Lower leg skin (tissue), 4 donors: ENCODE data around the gene HNRNPK. TPM values are rescaled to one million over a fixed set of nuclear protein-coding genes. Genes with fewer than 3 reads are reported as not detected.

Source experiments
- DNase-seq, 2 donors: peaks; one replicate each; pipeline ENCODE4 v3.0.0-alpha.2; 2019; ENCODE audit warnings: low spot score in 2 of 2
- H3K4me3 ChIP-seq: fragments of 200-600 bp; sonication (generic); 2 replicates; pipeline ENCODE4 v1.5.1; 2017; ENCODE audit warnings: mild to moderate bottlenecking, low read depth; ENCODE audit not compliant: poor library complexity, severe bottlenecking
- POLR2A ChIP-seq, 2 donors: fragments of 450-650 bp; IDR thresholded peaks; one replicate each; pipeline ENCODE4 v1.6.1; 2016 to 2017; ENCODE audit warnings: antibody characterized with exemption in 2 of 2, mild to moderate bottlenecking in 1 of 2, moderate library complexity in 1 of 2
- WGBS, 2 donors: methylation state at CpG; one replicate each; pipeline ENCODE4 v1.1.5; 2018; 5-methylcytosine and 5-hydroxymethylcytosine counted together
- intact Hi-C: fragments of 100-400 bp; cut with DNase I; formaldehyde crosslinking; loops from one replicate; pipeline ENCODE4 v1.15.0; 2023; ENCODE audit warnings: low total_unique reads
- total RNA-seq, 4 donors: library from RNA; depleted of rRNA; stranded (reverse); fragments of >200 nt; gene quantifications; one replicate each; pipeline ENCODE4 v1.1.0, GENCODE V29; 2016
- TF ChIP-seq, protein P1 (sequence below), 3 donors: fragments of 450-650 bp; IDR thresholded peaks; one replicate each; pipeline ENCODE4 v1.5.1; 2016; ENCODE audit warnings: antibody characterized with exemption in 3 of 3, mild to moderate bottlenecking in 3 of 3, moderate library complexity in 2 of 3

Gene HNRNPK
- total RNA-seq, 4 donors from 2014 or later = 398 to 493 (median 413) TPM

DNA sequence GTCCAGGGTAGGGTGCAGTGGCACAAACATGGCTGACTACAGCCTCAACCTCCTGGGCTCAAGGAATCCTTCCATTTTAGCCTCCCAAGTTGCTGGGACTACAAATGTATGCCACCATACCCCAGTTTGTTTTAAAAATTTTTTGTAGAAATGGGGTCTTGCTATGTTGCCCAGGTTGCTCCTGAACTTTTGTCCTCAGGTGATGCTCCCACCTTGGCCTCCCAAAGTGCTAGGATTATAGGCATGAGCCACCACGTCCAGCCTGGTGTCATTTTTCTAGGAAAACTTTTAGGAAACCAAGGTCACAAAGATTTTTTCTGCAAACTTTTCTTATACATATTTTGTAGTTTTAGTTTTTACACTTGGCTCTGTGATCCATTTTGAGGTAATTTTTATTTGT lies 11.3 kb upstream of the HNRNPK start:
- DNase-seq = no peak
- intact Hi-C loops = no loop called here
- WGBS, 2 donors = 90 to 100% methylated on average over 1 of the region's 1 CpG
- TF ChIP-seq, protein P1, sequence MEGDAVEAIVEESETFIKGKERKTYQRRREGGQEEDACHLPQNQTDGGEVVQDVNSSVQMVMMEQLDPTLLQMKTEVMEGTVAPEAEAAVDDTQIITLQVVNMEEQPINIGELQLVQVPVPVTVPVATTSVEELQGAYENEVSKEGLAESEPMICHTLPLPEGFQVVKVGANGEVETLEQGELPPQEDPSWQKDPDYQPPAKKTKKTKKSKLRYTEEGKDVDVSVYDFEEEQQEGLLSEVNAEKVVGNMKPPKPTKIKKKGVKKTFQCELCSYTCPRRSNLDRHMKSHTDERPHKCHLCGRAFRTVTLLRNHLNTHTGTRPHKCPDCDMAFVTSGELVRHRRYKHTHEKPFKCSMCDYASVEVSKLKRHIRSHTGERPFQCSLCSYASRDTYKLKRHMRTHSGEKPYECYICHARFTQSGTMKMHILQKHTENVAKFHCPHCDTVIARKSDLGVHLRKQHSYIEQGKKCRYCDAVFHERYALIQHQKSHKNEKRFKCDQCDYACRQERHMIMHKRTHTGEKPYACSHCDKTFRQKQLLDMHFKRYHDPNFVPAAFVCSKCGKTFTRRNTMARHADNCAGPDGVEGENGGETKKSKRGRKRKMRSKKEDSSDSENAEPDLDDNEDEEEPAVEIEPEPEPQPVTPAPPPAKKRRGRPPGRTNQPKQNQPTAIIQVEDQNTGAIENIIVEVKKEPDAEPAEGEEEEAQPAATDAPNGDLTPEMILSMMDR (IDR thresholded peaks at IDR 0.05) = no peak
- TF ChIP-seq POLR2A (IDR thresholded peaks at IDR 0.05) = no peak
- H3K4me3 ChIP-seq = no peak overlapping the region

DNA sequence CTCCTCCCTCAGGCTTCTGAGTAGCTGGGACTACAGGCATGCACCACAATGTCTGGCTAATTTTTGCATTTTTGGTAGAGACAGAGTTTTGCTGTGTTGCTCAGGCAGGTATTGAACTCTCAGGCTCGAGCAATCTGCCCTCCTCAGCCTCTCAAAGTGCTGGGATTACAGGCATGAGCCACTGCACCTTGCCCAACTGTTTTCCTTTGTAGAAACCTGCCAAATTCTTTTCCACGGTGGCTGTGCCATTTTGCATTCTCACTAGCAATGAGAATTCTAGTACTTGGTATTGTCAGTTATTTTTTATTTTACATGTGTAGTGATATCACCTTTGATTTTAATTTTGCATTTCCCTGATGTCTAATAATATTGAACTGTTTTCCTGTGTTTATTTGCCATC lies 8.4 kb upstream of the HNRNPK start:
- 72 to 84% methylated on average over 2 of the region's 2 CpGs for WGBS, 2 donors
- no peak for DNase-seq
- TF ChIP-seq, protein P1 (IDR thresholded peaks at IDR 0.05) = no peak
- no peak for TF ChIP-seq POLR2A (IDR thresholded peaks at IDR 0.05)
- H3K4me3 ChIP-seq = no peak overlapping the region
- intact Hi-C loops = no loop called here

DNA sequence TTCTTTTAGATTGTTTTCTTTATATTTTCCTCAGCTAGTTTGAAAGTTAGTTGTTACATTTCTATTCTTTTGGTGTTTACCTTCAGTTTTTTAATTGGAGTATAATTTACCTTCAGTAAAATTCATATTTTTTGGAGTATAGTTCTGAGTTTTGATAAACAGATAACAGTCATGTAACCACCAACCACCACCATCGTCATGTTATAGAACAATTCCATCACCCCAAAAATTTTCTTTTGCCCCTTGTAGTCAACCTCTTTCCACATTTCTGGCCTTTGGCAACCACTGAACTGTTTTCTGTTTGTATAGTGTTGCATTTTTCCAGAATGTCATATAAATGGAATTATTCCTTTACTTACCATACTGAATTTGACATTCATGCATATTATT lies 7.4 kb upstream of the HNRNPK start:
- no peak for DNase-seq
- intact Hi-C loops = no loop called here
- WGBS, 2 donors = 89 to 94% methylated on average over 1 of the region's 1 CpG
- TF ChIP-seq, protein P1 (IDR thresholded peaks at IDR 0.05) = no peak
- no peak for TF ChIP-seq POLR2A (IDR thresholded peaks at IDR 0.05)
- no peak overlapping the region for H3K4me3 ChIP-seq

DNA sequence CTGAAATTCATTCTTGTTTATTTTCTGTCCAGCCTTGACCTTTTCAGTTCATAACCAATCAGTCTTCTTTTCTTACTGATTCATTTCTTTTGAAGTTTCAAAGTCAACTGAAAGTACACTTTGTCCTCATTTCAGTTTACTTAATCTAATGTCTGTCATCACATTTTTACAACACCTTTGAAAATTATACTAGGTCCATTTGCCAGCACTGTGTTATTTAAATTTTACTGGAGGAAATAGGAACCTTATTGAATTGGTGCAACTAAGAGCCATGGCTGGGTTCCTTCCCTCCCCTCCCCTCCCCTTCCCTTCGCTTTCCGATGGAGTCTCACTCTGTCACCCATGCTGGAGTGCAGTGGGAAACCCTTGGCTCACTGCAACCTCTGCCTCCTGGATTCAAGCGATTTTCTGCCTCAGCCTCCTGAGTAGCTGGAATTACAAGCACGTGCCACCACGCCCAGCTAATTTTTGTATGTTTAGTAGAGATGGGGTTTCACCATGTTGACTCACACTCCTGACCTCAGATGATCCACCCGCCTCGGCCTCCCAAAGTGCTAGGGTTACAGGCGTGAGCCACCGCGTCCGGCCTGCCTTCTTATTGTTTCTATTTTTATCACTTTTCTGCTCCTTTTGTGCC lies 6.9 kb upstream of the HNRNPK start:
- no peak for DNase-seq
- WGBS, 2 donors = 63 to 78% methylated on average over 11 of the region's 11 CpGs
- H3K4me3 ChIP-seq = no peak overlapping the region
- TF ChIP-seq, protein P1 (IDR thresholded peaks at IDR 0.05) = no peak
- no peak for TF ChIP-seq POLR2A (IDR thresholded peaks at IDR 0.05)
- intact Hi-C loops = no loop called here

DNA sequence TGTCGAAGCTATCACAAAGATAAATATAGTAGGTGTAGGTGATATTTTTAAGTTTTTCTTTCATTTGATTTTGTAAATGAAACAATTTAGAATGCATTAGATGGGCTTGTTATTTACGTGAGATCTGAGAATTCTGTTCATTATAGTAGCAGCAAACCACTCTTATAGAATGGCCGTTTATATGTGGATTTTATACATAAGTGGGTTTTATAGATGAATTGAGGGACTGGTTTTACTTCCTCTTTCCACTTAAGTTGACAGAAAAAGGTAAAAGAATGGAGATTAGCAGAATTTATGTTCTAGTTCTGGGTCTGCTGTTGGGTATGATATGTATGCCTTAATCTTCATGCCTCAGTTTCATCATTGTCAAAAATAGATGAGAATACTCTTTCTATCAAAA lies 6.2 kb upstream of the HNRNPK start:
- no peak overlapping the region for H3K4me3 ChIP-seq
- 87 to 95% methylated on average over 3 of the region's 3 CpGs for WGBS, 2 donors
- DNase-seq = no peak
- intact Hi-C loops = no loop called here
- TF ChIP-seq, protein P1 (IDR thresholded peaks at IDR 0.05) = no peak
- TF ChIP-seq POLR2A (IDR thresholded peaks at IDR 0.05) = no peak
